A673 (cell line): ENCODE results near the gene ANGPTL2. TPM values are rescaled to one million over a fixed set of nuclear protein-coding genes. Genes with fewer than 3 reads are reported as not detected.

Experiments
- BruUV-seq: library from RNA; stranded (reverse); fragments of 400-500 nt; replicated peaks from 2 replicates; lab custom pipeline; 2021; lab: Mats Ljungman, UMichigan
- CTCF ChIA-PET: fragments of 300-600 bp; sonication (Branson Sonifier 250); formaldehyde crosslinking; loops from one replicate; lab custom pipeline; 2022; ENCODE audit warnings: antibody characterized with exemption; lab: Charles Lee
- POLR2A ChIA-PET: fragments of 300-600 bp; sonication (Branson Sonifier 250); formaldehyde crosslinking; loops from one replicate; lab custom pipeline; 2022; ENCODE audit warnings: antibody characterized with exemption; ENCODE audit not compliant: low non-redundant PET; lab: Charles Lee
- DNase-seq: peaks from one replicate; pipeline ENCODE4 v3.0.0-alpha.2; 2015; ENCODE audit warnings: low spot score
- H3K27ac ChIP-seq: fragments of 200-600 bp; sonication (generic); 2 replicates; pipeline ENCODE4 v1.5.1; 2016; ENCODE audit warnings: mixed run types, low read depth, mild to moderate bottlenecking, mixed read lengths, antibody characterized with exemption, low read length; ENCODE audit not compliant: poor library complexity, severe bottlenecking
- H3K27me3 ChIP-seq: fragments of 200-600 bp; sonication (generic); replicated peaks from 2 replicates; pipeline ENCODE4 v1.6.1; 2017; ENCODE audit warnings: mixed run types, low read depth, mild to moderate bottlenecking, mixed read lengths, antibody characterized with exemption, low read length; ENCODE audit not compliant: insufficient read depth, poor library complexity
- H3K36me3 ChIP-seq: fragments of 200-600 bp; sonication (generic); 2 replicates; pipeline ENCODE4 v1.6.1; 2016; ENCODE audit warnings: mixed run types, mild to moderate bottlenecking, mixed read lengths, antibody characterized with exemption, low read length; ENCODE audit not compliant: insufficient read depth, poor library complexity, severe bottlenecking
- H3K4me1 ChIP-seq: fragments of 200-600 bp; sonication (generic); 2 replicates; pipeline ENCODE4 v1.6.1; 2017; ENCODE audit warnings: mixed run types, mild to moderate bottlenecking, mixed read lengths, antibody characterized with exemption, low read length; ENCODE audit not compliant: insufficient read depth, poor library complexity, severe bottlenecking
- H3K4me3 ChIP-seq: fragments of 200-600 bp; sonication (generic); 2 replicates; pipeline ENCODE4 v1.5.1; 2016; ENCODE audit warnings: low read depth, mixed run types, mild to moderate bottlenecking, mixed read lengths, low read length; ENCODE audit not compliant: poor library complexity, severe bottlenecking
- H3K9me3 ChIP-seq: fragments of 200-600 bp; sonication (generic); 2 replicates; pipeline ENCODE4 v1.6.1; 2016; ENCODE audit warnings: mixed run types, low read depth, mild to moderate bottlenecking, mixed read lengths, antibody characterized with exemption, low read length; ENCODE audit not compliant: poor library complexity, severe bottlenecking
- CTCF ChIP-seq: fragments of 300-800, 200-600 bp; sonication (generic); conservative IDR thresholded peaks from 2 replicates; pipeline ENCODE4 v1.5.1; 2017; ENCODE audit warnings: low read depth, mild to moderate bottlenecking, antibody characterized with exemption, low read length, moderate library complexity, mixed read lengths
- EZH2 ChIP-seq: fragments of 200-600 bp; sonication (generic); IDR thresholded peaks from 2 replicates; pipeline ENCODE4 v1.6.1; 2017; ENCODE audit warnings: borderline replicate concordance, low read depth, mild to moderate bottlenecking, mixed read lengths, antibody characterized with exemption, low read length; ENCODE audit not compliant: poor library complexity, severe bottlenecking
- intact Hi-C: fragments of 100-400 bp; cut with micrococcal nuclease; formaldehyde crosslinking; loops from one replicate; pipeline ENCODE4 v1.10.0; 2022; ENCODE audit not compliant: unreplicated experiment
- total RNA-seq: library from RNA; stranded (reverse); gene quantifications from 2 replicates; pipeline ENCODE4 v1.2.3, GENCODE V29; 2021

ANGPTL2 gene
- total RNA-seq, 1 experiment from 2014 or later = 2.5 TPM

GRCh38 chr9:127085186-127085585 is 37.2 kb downstream of the ANGPTL2 start:
- no peak overlapping the region for H3K27ac ChIP-seq
- H3K9me3 ChIP-seq = no peaks in the 10 kb centered on the region
- no peak for DNase-seq
- no TSS peak for BruUV-seq
- ChIA-PET POLR2A (no interaction called here), CTCF (no interaction called here)
- H3K4me1 ChIP-seq = no peaks in the 10 kb centered on the region
- TF ChIP-seq CTCF (no peak), EZH2 (no peak)
- intact Hi-C loops = no loop called here
- H3K27me3 ChIP-seq = no peaks in the 10 kb centered on the region
- H3K4me3 ChIP-seq = no peak overlapping the region
- H3K36me3 ChIP-seq = no peaks in the 10 kb centered on the region

- ChIA-PET POLR2A (no interaction called here), CTCF (no interaction called here)
- no peaks in the 10 kb centered on the region for H3K4me1 ChIP-seq
- no peak overlapping the region for H3K4me3 ChIP-seq
- DNase-seq = no peak
- no peaks in the 10 kb centered on the region for H3K9me3 ChIP-seq
- no peaks in the 10 kb centered on the region for H3K27me3 ChIP-seq
- no peaks in the 10 kb centered on the region for H3K36me3 ChIP-seq
- intact Hi-C loops = no loop called here
- H3K27ac ChIP-seq = no peak overlapping the region
- TF ChIP-seq EZH2 = no peak
- TF ChIP-seq CTCF = no peak
- no TSS peak for BruUV-seq
Measured at GRCh38 chr9:127084076-127085039, 38.1 kb downstream of the ANGPTL2 start.

DNA sequence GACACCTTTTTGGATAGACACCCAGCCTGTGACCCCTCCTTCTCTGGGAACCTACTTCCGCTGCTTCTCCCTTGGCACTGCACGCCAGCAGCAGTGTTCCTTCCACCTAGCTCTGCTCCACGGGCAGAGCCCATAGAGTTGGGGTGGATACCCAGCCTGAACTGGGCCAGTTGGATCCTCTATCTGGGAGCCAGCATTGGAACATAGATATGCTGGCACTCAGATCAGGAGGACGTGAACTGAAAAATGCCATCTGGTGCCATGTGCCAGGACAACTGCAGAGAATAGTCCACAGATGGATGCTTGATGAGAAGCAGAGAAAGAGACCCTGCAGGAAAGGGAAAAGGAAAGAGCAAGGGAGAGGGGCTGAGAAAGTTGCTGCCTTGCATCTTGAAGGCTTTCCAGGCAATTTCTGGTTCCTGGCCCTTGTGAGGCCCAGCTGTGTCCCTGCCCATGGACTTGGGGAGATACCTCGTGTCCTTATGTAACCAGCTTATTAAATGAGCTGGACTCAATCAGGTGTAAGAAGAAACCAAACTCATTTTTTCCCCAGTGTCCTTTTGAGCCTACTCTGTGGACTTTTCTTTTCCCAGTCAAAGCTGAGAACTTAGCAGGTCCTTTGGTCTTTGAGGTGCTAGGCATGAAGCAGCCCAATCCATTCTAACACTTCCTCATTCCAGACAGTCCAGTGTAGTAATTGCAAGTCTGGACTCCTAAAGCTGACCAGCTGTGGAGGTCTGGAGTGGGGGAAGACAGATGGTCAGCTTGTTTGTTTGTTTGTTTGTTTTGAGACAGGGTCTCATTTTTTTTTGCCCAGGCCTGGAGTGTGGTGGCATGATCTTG is 39.1 kb downstream of the ANGPTL2 start:
- Histone ChIP-seq H3K27me3 (no peaks in the 10 kb centered on the region), H3K4me3 (no peak overlapping the region), H3K4me1 (no peaks in the 10 kb centered on the region), H3K27ac (no peak overlapping the region), H3K36me3 (no peaks in the 10 kb centered on the region), H3K9me3 (no peaks in the 10 kb centered on the region)
- ChIA-PET POLR2A (no interaction called here), CTCF (no interaction called here)
- intact Hi-C loops = no loop called here
- no peak for DNase-seq
- TF ChIP-seq CTCF (no peak), EZH2 (no peak)
- BruUV-seq = no TSS peak
